Panc1 (cell line): ENCODE data around the gene ATP6V1G3. TPM values are rescaled to one million over a fixed set of nuclear protein-coding genes. Genes with fewer than 3 reads are reported as not detected.

Experiments used
- ATAC-seq: fragments of 200-7000 bp; cut with Tn5 transposase; 2 replicates; pipeline ENCODE4 v1.9.1; 2020; ENCODE audit warnings: mild to moderate bottlenecking, moderate library complexity
- BruUV-seq: library from RNA; stranded (reverse); fragments of 400-500 nt; replicated peaks from 2 replicates; lab custom pipeline; 2021; lab: Mats Ljungman, UMichigan
- CTCF ChIA-PET: fragments of 300-600 bp; sonication (Branson Sonifier 250); formaldehyde crosslinking; loops from one replicate; lab custom pipeline; 2022; ENCODE audit warnings: antibody characterized with exemption; lab: Charles Lee
- POLR2A ChIA-PET: fragments of 300-600 bp; sonication (Branson Sonifier 250); formaldehyde crosslinking; loops from one replicate; lab custom pipeline; 2022; ENCODE audit warnings: antibody characterized with exemption; lab: Charles Lee
- DNase-seq: peaks from one replicate; pipeline ENCODE4 v3.0.0-alpha.2; 2010; ENCODE audit warnings: low read depth, low spot score
- H3K27ac ChIP-seq: 2 replicates; pipeline ENCODE4 v1.5.1; 2011; ENCODE audit warnings: mild to moderate bottlenecking, low read length, inconsistent platforms
- H3K27me3 ChIP-seq: fragments of 200-500 bp; sonication (Bioruptor generic); 2 replicates; pipeline ENCODE4 v1.6.0; 2014; ENCODE audit warnings: low read length, inconsistent platforms; ENCODE audit not compliant: control insufficient read depth, insufficient read depth
- H3K36me3 ChIP-seq: fragments of 200-500 bp; sonication (Bioruptor generic); 2 replicates; pipeline ENCODE4 v1.5.1; 2014; ENCODE audit warnings: inconsistent platforms, mild to moderate bottlenecking, low read length, moderate library complexity; ENCODE audit not compliant: control insufficient read depth, insufficient read depth
- H3K4me1 ChIP-seq: 2 replicates; pipeline ENCODE4 v1.5.1; 2011; ENCODE audit warnings: inconsistent platforms, mild to moderate bottlenecking, low read length, moderate library complexity; ENCODE audit not compliant: control insufficient read depth, insufficient read depth
- H3K4me3 ChIP-seq, 2 experiments: 2 replicates each; pipeline ENCODE4 v1.5.1; 2011 to 2012; ENCODE audit warnings: low read depth in 2 of 2, low read length in 2 of 2, mild to moderate bottlenecking in 2 of 2, inconsistent platforms in 1 of 2, moderate library complexity in 1 of 2
- H3K9me3 ChIP-seq: fragments of 200-500 bp; sonication (Bioruptor generic); 2 replicates; pipeline ENCODE4 v1.5.1; 2014; ENCODE audit warnings: low read depth, mild to moderate bottlenecking, inconsistent platforms, low read length, moderate library complexity; ENCODE audit not compliant: control insufficient read depth, insufficient read depth
- CTCF ChIP-seq: fragments of 450-650 bp; IDR thresholded peaks from 2 replicates; pipeline ENCODE4 v1.5.1; 2017; ENCODE audit warnings: mild to moderate bottlenecking
- POLR2AphosphoS5 ChIP-seq: IDR thresholded peaks from 2 replicates; pipeline ENCODE4 v1.6.1; 2012; ENCODE audit warnings: mild to moderate bottlenecking, low read depth, low read length, moderate library complexity
- SIN3A ChIP-seq: IDR thresholded peaks from 2 replicates; pipeline ENCODE4 v1.6.1; 2012; ENCODE audit warnings: low read depth, mild to moderate bottlenecking, low read length, moderate library complexity, borderline replicate concordance; ENCODE audit not compliant: insufficient read depth
- TCF7L2 ChIP-seq: IDR thresholded peaks from 2 replicates; pipeline ENCODE4 v1.6.1; 2011; ENCODE audit warnings: mild to moderate bottlenecking, low read depth, low read length, inconsistent platforms
- in situ Hi-C: cut with HindIII; loops from 2 replicates; pipeline ENCODE4 v1.10.0; 2016; ENCODE audit warnings: low sequenced_read_pairs, low pct_unique_long_range_greater_than_20kb
- intact Hi-C: fragments of 100-400 bp; cut with micrococcal nuclease; formaldehyde crosslinking; loops from one replicate; pipeline ENCODE4 v1.10.0; 2022; ENCODE audit not compliant: unreplicated experiment
- total RNA-seq: library from RNA; stranded (reverse); gene quantifications from one replicate; pipeline ENCODE4 v1.2.1, GENCODE V29; 2021; ENCODE audit not compliant: unreplicated experiment
- TF ChIP-seq, protein P1 (sequence below), 2 experiments: IDR thresholded peaks; 2 replicates each; pipeline ENCODE4 v1.6.1; 2011 to 2012; ENCODE audit warnings: low read depth in 2 of 2, control low read depth in 1 of 2, low read length in 1 of 2, mild to moderate bottlenecking in 1 of 2, moderate library complexity in 1 of 2; ENCODE audit not compliant: insufficient read depth in 1 of 2

ATP6V1G3 gene
- total RNA-seq, 1 experiment from 2014 or later, result not detected

- no peak for DNase-seq
- CTCF ChIA-PET, result no interaction called here
- no peaks in the 10 kb centered on the region for H3K9me3 ChIP-seq
- in situ Hi-C loops, result no loop called here
- intact Hi-C loops, result no loop called here
- TF ChIP-seq TCF7L2, result no peak
- no peak for TF ChIP-seq SIN3A
- no peak for TF ChIP-seq POLR2AphosphoS5
- no peak for TF ChIP-seq CTCF
- TF ChIP-seq, protein P1, sequence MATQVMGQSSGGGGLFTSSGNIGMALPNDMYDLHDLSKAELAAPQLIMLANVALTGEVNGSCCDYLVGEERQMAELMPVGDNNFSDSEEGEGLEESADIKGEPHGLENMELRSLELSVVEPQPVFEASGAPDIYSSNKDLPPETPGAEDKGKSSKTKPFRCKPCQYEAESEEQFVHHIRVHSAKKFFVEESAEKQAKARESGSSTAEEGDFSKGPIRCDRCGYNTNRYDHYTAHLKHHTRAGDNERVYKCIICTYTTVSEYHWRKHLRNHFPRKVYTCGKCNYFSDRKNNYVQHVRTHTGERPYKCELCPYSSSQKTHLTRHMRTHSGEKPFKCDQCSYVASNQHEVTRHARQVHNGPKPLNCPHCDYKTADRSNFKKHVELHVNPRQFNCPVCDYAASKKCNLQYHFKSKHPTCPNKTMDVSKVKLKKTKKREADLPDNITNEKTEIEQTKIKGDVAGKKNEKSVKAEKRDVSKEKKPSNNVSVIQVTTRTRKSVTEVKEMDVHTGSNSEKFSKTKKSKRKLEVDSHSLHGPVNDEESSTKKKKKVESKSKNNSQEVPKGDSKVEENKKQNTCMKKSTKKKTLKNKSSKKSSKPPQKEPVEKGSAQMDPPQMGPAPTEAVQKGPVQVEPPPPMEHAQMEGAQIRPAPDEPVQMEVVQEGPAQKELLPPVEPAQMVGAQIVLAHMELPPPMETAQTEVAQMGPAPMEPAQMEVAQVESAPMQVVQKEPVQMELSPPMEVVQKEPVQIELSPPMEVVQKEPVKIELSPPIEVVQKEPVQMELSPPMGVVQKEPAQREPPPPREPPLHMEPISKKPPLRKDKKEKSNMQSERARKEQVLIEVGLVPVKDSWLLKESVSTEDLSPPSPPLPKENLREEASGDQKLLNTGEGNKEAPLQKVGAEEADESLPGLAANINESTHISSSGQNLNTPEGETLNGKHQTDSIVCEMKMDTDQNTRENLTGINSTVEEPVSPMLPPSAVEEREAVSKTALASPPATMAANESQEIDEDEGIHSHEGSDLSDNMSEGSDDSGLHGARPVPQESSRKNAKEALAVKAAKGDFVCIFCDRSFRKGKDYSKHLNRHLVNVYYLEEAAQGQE (IDR thresholded peaks at IDR 0.05; ENCODE audit: insufficient read depth in 1 of 2, low read depth in 2 of 2, low read length in 1 of 2), result no peak
- no peaks in the 10 kb centered on the region for H3K4me1 ChIP-seq
- no peak overlapping the region for H3K4me3 ChIP-seq
- no peaks in the 10 kb centered on the region for H3K36me3 ChIP-seq
- no TSS peak for BruUV-seq
- no peak for ATAC-seq
- POLR2A ChIA-PET, result no interaction called here
- H3K27ac ChIP-seq, result no peak overlapping the region
- H3K27me3 ChIP-seq, result no peaks in the 10 kb centered on the region
Observed at GRCh38 chr1:198531891-198532290, 8.6 kb downstream of the ATP6V1G3 start.

DNA sequence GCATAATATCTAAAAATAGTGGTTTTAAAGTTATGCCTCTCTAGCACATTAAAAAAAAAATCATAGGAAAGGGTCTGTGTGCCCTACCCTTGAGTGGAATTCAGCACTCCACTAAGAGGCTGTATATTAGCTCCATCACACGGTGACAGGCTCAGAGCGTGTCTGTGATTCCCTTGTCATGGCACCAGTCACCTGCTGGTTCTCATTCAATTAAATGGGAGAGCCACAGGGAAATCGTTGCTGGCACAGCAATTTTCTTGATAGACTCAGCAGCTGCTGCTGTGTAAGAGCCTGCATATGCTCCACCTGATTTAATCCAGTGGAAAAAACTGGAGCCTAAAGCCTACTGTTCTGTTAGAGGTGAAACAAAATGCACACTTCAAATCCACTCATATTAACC lies 9.5 kb downstream of the ATP6V1G3 start:
- Histone ChIP-seq H3K4me3 (no peak overlapping the region), H3K4me1 (no peaks in the 10 kb centered on the region), H3K9me3 (no peaks in the 10 kb centered on the region), H3K36me3 (no peaks in the 10 kb centered on the region), H3K27me3 (no peaks in the 10 kb centered on the region), H3K27ac (no peak overlapping the region)
- POLR2A ChIA-PET, result no interaction called here
- intact Hi-C loops (no loop called here), in situ Hi-C loops (no loop called here)
- CTCF ChIA-PET, result no interaction called here
- TF ChIP-seq CTCF, result no peak
- TF ChIP-seq POLR2AphosphoS5, result no peak
- BruUV-seq, result no TSS peak
- ATAC-seq (no peak), DNase-seq (no peak)
